Measurements from ENCODE around the gene TBC1D14.

GRCh38 chr4:7027913-7028312 lies 118.3 kb downstream of the TBC1D14 start:
- no peak for TF ChIP-seq POLR2AphosphoS5 (IDR thresholded peaks at IDR 0.05; ENCODE audit: low read depth, low read length)
- TF ChIP-seq CTCF (IDR thresholded peaks at IDR 0.05): no peak
